Activated CD4-positive, alpha-beta memory T cell treated with anti-CD3 and anti-CD28 coated beads for 36 hours (primary cell): ENCODE results near the gene ZNF219. TPM values are rescaled to one million over a fixed set of nuclear protein-coding genes. Genes with fewer than 3 reads are reported as not detected.

Source experiments
- CTCF ChIA-PET: fragments of 350-600 bp; sonication (Branson Sonifier 250); formaldehyde crosslinking; loops from one replicate; lab custom pipeline; 2021; ENCODE audit warnings: antibody characterized with exemption, inconsistent platforms; lab: Charles Lee
- POLR2A ChIA-PET: fragments of 350-600 bp; sonication (Branson Sonifier 250); formaldehyde crosslinking; loops from one replicate; lab custom pipeline; 2021; ENCODE audit warnings: antibody characterized with exemption; lab: Charles Lee
- DNase-seq: peaks from one replicate; pipeline ENCODE4 v3.0.0-alpha.2; 2020
- H3K27ac Mint-ChIP-seq: one replicate; pipeline ENCODE4 v1.8.0; 2021; ENCODE audit warnings: mixed read lengths
- H3K27me3 Mint-ChIP-seq: one replicate; pipeline ENCODE4 v1.8.0; 2021; ENCODE audit warnings: mixed read lengths
- H3K36me3 Mint-ChIP-seq: one replicate; pipeline ENCODE4 v1.8.0; 2021; ENCODE audit warnings: mixed read lengths
- H3K4me1 Mint-ChIP-seq: one replicate; pipeline ENCODE4 v1.8.0; 2021; ENCODE audit warnings: low read depth, mixed read lengths
- H3K4me3 Mint-ChIP-seq: one replicate; pipeline ENCODE4 v1.8.0; 2021; ENCODE audit warnings: mild to moderate bottlenecking, mixed read lengths
- H3K9me3 Mint-ChIP-seq: one replicate; pipeline ENCODE4 v1.8.0; 2021; ENCODE audit warnings: mixed read lengths
- intact Hi-C: fragments of 100-400 bp; cut with micrococcal nuclease; formaldehyde crosslinking; loops from one replicate; pipeline ENCODE4 v1.15.1; 2023
- total RNA-seq, 2 experiments: library from RNA; stranded (reverse); gene quantifications; one replicate each; pipeline ENCODE4 v1.2.3, GENCODE V29; 2021

Gene ZNF219
- total RNA-seq, 2 experiments from 2014 or later: 9.9 to 10.7 TPM

- peaks cover 20% of the 10 kb centered on the region for H3K4me1 Mint-ChIP-seq
- DNase-seq: peak; percentile 68
- H3K27me3 Mint-ChIP-seq: no peaks in the 10 kb centered on the region
- no peak overlapping the region for H3K4me3 Mint-ChIP-seq
- H3K27ac Mint-ChIP-seq: peak overlapping the region; percentile 62
- ChIA-PET POLR2A (interaction anchor here (0.6 to 0.9 kb wide), 4 partner anchors 16 to 626 kb away, joined by 3 to 4 read pairs (median 4); partner anchors contain the start of gene PIP4P1), CTCF (interaction anchor here (1.1 to 9.1 kb wide), 5 partner anchors 11 to 73 kb away, joined by 4 to 146 read pairs (median 48); partner anchors contain the start of genes TMEM253 and ZNF219)
- intact Hi-C loops: loop anchor here (1.0 kb wide), 1 partner anchor 17 kb away; no protein-coding TSS in a partner anchor
- peaks cover 1% of the 10 kb centered on the region for H3K36me3 Mint-ChIP-seq
- H3K9me3 Mint-ChIP-seq: no peaks in the 10 kb centered on the region
Measured at GRCh38 chr14:21087294-21088091, 11.0 kb downstream of the ZNF219 start.

DNA sequence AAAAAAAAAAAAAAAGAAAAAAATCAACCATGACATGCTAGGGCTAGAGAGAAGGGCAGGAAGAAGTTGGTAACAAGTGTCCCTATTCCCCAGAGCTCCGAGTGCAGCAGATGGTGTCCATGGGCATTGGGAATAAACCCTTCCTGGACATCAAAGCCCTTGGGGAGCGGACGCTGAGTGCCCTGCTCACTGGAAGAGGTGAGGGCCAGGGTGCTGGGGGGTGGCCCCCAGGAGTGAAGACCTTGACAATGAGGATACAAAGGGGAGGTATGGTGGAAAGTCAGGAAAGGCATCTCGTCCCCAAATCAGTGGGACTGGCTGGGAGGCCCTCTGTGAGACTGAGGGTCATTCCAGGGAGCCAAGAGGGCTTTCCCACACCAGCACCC, 11.6 kb downstream of the ZNF219 start:
- H3K27ac Mint-ChIP-seq: no peak overlapping the region
- H3K9me3 Mint-ChIP-seq: no peaks in the 10 kb centered on the region
- intact Hi-C loops: loop anchor here (1.0 kb wide), 1 partner anchor 17 kb away; no protein-coding TSS in a partner anchor
- ChIA-PET POLR2A (interaction anchor here (0.7 to 0.9 kb wide), 3 partner anchors 15 to 72 kb away, joined by 3 to 4 read pairs (median 4); no protein-coding TSS in a partner anchor), CTCF (interaction anchor here (1.1 to 9.1 kb wide), 5 partner anchors 11 to 72 kb away, joined by 4 to 146 read pairs (median 48); partner anchors contain the start of genes TMEM253 and ZNF219)
- DNase-seq: no peak
- no peaks in the 10 kb centered on the region for H3K36me3 Mint-ChIP-seq
- H3K27me3 Mint-ChIP-seq: no peaks in the 10 kb centered on the region
- H3K4me1 Mint-ChIP-seq: peaks cover 18% of the 10 kb centered on the region
- H3K4me3 Mint-ChIP-seq: no peak overlapping the region

- ChIA-PET POLR2A (no interaction called here), CTCF (interaction anchor here (1.9 to 9.1 kb wide), 3 partner anchors 18 to 71 kb away, joined by 5 to 146 read pairs (median 134); partner anchors contain the start of gene TMEM253)
- no peaks in the 10 kb centered on the region for H3K27me3 Mint-ChIP-seq
- intact Hi-C loops: no loop called here
- no peaks in the 10 kb centered on the region for H3K36me3 Mint-ChIP-seq
- peaks cover 18% of the 10 kb centered on the region for H3K4me1 Mint-ChIP-seq
- no peak overlapping the region for H3K4me3 Mint-ChIP-seq
- DNase-seq: no peak
- no peaks in the 10 kb centered on the region for H3K9me3 Mint-ChIP-seq
- no peak overlapping the region for H3K27ac Mint-ChIP-seq
Measured at GRCh38 chr14:21084998-21085853, 13.2 kb downstream of the ZNF219 start.

DNA sequence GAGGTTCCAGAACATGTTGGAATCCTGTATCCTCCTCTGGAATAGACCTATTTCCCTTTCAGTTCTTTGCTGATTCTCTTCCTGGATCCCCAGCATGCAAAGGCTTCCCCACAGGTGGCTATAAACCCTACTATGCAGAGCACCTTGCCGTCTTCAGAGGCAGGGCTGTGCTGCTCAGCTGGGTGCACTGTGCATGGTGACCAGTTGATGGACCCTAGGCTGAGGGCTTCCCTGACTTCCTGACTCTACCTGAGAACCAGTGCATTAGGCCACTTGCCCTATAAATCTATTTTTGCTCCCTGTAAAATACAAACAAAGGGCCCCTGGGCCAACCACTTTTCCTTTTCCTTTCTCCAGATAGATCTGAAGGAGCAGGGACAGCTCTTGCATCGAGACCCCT, 14.1 kb downstream of the ZNF219 start:
- H3K4me3 Mint-ChIP-seq: no peak overlapping the region
- peaks cover 18% of the 10 kb centered on the region for H3K4me1 Mint-ChIP-seq
- H3K9me3 Mint-ChIP-seq: no peaks in the 10 kb centered on the region
- intact Hi-C loops: no loop called here
- CTCF ChIA-PET: interaction anchor here (0.8 to 9.1 kb wide), 5 partner anchors 8 to 70 kb away, joined by 4 to 146 read pairs (median 6); partner anchors contain the start of gene TMEM253
- POLR2A ChIA-PET: no interaction called here
- no peaks in the 10 kb centered on the region for H3K36me3 Mint-ChIP-seq
- no peak for DNase-seq
- H3K27ac Mint-ChIP-seq: no peak overlapping the region
- H3K27me3 Mint-ChIP-seq: no peaks in the 10 kb centered on the region

GRCh38 chr14:21083565-21084325, 14.7 kb downstream of the ZNF219 start:
- Mint-ChIP-seq H3K4me3 (no peak overlapping the region), H3K27ac (no peak overlapping the region)

GRCh38 chr14:21081521-21082142, 16.8 kb downstream of the ZNF219 start:
- H3K36me3 Mint-ChIP-seq: no peaks in the 10 kb centered on the region
- peaks cover 3% of the 10 kb centered on the region for H3K4me1 Mint-ChIP-seq
- intact Hi-C loops: no loop called here
- ChIA-PET POLR2A (interaction anchor here (1.2 kb wide), 1 partner anchor 10 kb away, joined by 3 read pairs; no protein-coding TSS in a partner anchor), CTCF (interaction anchor here (0.6 to 1.4 kb wide), 2 partner anchors 32 to 67 kb away, joined by 4 to 7 read pairs; no protein-coding TSS in a partner anchor)
- H3K27ac Mint-ChIP-seq: no peak overlapping the region
- DNase-seq: no peak
- H3K9me3 Mint-ChIP-seq: no peaks in the 10 kb centered on the region
- H3K4me3 Mint-ChIP-seq: no peak overlapping the region
- no peaks in the 10 kb centered on the region for H3K27me3 Mint-ChIP-seq

More at GRCh38 chr14:21083565-21084325, 14.7 kb downstream of the ZNF219 start:
- Mint-ChIP-seq H3K4me1 (peaks cover 16% of the 10 kb centered on the region), H3K27me3 (no peaks in the 10 kb centered on the region), H3K9me3 (no peaks in the 10 kb centered on the region), H3K36me3 (no peaks in the 10 kb centered on the region)
- no peak for DNase-seq
- intact Hi-C loops: no loop called here
- ChIA-PET CTCF (interaction anchor here (0.8 to 9.1 kb wide), 6 partner anchors 9 to 69 kb away, joined by 4 to 146 read pairs (median 6); partner anchors contain the start of genes ARHGEF40 and TMEM253), POLR2A (interaction anchor here (0.5 kb wide), 1 partner anchor 12 kb away, joined by 3 read pairs; no protein-coding TSS in a partner anchor)

DNA sequence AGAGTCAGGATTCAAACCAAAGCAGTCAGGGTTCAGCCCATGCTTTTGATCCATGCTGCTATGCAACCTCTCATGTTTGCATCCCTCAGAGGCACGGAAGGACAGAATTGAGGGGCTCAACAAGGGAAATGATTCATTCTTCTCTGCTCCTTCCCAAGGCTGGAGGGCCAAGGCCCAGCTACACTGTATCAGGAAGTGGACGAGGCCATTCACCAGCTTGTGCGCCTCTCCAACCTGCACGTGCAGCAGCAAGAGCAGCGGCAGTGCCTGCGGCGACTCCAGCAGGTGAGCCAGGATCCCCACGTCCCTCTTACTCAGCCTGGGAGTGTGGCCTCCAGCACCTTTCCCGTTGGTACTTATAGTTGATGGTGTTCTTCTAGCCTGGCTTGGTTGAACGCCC, 19.7 kb downstream of the ZNF219 start:
- intact Hi-C loops: no loop called here
- H3K27ac Mint-ChIP-seq: no peak overlapping the region
- H3K4me1 Mint-ChIP-seq: no peaks in the 10 kb centered on the region

GRCh38 chr14:21078287-21078686, 20.2 kb downstream of the ZNF219 start:
- no peak overlapping the region for H3K27ac Mint-ChIP-seq
- ChIA-PET POLR2A (no interaction called here), CTCF (interaction anchor here (3.3 kb wide), 1 partner anchor 64 kb away, joined by 12 read pairs; no protein-coding TSS in a partner anchor)
- intact Hi-C loops: no loop called here
- no peak overlapping the region for H3K4me3 Mint-ChIP-seq
- H3K4me1 Mint-ChIP-seq: no peaks in the 10 kb centered on the region
- no peaks in the 10 kb centered on the region for H3K36me3 Mint-ChIP-seq
- no peaks in the 10 kb centered on the region for H3K9me3 Mint-ChIP-seq
- no peaks in the 10 kb centered on the region for H3K27me3 Mint-ChIP-seq
- no peak for DNase-seq

More for the DNA sequence above, 19.7 kb downstream of the ZNF219 start:
- DNase-seq: no peak
- POLR2A ChIA-PET: no interaction called here
- Mint-ChIP-seq H3K4me3 (no peak overlapping the region), H3K9me3 (no peaks in the 10 kb centered on the region), H3K36me3 (no peaks in the 10 kb centered on the region), H3K27me3 (no peaks in the 10 kb centered on the region)
- CTCF ChIA-PET: interaction anchor here (2.4 to 3.3 kb wide), 2 partner anchors 10 to 64 kb away, joined by 9 to 12 read pairs; no protein-coding TSS in a partner anchor

- peaks cover under 1% of the 10 kb centered on the region for H3K27me3 Mint-ChIP-seq
Measured at GRCh38 chr14:21077672-21078071, 20.8 kb downstream of the ZNF219 start.

DNA sequence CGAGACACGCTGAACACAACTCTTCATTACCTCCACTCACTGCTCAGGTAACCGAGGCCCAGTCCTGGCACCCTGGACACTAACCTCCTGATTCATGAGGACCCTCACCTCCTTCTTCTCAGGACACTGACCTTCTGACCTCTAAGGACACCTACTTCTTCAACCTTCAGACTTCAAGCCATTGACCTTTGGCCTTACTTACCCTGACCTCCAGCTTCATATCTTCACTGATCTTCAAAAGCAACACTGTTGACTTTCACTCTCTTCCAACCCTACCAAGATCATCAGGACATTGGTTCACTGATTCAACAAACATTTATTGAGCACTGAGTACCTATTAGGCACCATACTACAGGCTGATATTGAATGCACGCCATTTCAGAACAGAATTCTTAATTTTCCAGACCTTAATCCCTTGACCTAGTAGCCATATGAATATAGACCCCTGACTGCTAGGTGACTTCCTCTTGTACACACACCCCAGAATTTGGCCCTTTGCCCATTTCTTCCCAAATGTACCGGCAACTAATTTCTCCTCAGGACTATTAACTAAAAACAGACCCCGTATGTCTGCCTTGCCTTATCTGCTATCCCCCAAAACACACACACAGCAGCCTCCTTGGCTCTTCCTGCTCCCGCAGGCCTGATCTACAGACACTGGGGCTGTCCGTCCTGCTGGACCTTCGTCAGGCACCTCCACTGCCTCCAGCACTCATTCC, 22.6 kb downstream of the ZNF219 start:
- intact Hi-C loops: no loop called here
- Mint-ChIP-seq H3K27me3 (peaks cover 16% of the 10 kb centered on the region), H3K9me3 (no peaks in the 10 kb centered on the region), H3K27ac (no peak overlapping the region), H3K4me1 (peaks cover 12% of the 10 kb centered on the region), H3K4me3 (no peak overlapping the region), H3K36me3 (no peaks in the 10 kb centered on the region)
- no peak for DNase-seq
- POLR2A ChIA-PET: no interaction called here
- CTCF ChIA-PET: interaction anchor here (1.4 kb wide), 1 partner anchor 17 kb away, joined by 7 read pairs; no protein-coding TSS in a partner anchor

More at GRCh38 chr14:21077672-21078071, 20.8 kb downstream of the ZNF219 start:
- H3K9me3 Mint-ChIP-seq: no peaks in the 10 kb centered on the region
- no peaks in the 10 kb centered on the region for H3K4me1 Mint-ChIP-seq
- intact Hi-C loops: no loop called here
- H3K4me3 Mint-ChIP-seq: no peak overlapping the region
- POLR2A ChIA-PET: no interaction called here
- CTCF ChIA-PET: interaction anchor here (1.1 to 3.3 kb wide), 2 partner anchors 62 to 63 kb away, joined by 3 to 12 read pairs; no protein-coding TSS in a partner anchor
- no peaks in the 10 kb centered on the region for H3K36me3 Mint-ChIP-seq
- DNase-seq: no peak
- H3K27ac Mint-ChIP-seq: no peak overlapping the region
